Measurements from ENCODE around the gene PP2D1. TPM values are rescaled to one million over a fixed set of nuclear protein-coding genes. Genes with fewer than 3 reads are reported as not detected.

The PP2D1 gene
- total and polyA plus RNA-seq, 2 donors (not counting 3 experiments of a cell fraction or from before 2014, with no cell fraction given), result not detected

GRCh38 chr3:19945534-19945933 lies 66.5 kb downstream of the PP2D1 start:
- Histone ChIP-seq H3K79me2 (ENCODE audit: control insufficient read depth, insufficient read depth, low read length) (peaks cover 32% of the 10 kb centered on the region), H3K9me1 (replicated peaks; ENCODE audit: control insufficient read depth, extremely low read depth, insufficient read depth, low read length) (no peaks in the 10 kb centered on the region), H2AFZ (ENCODE audit: low read depth, low read length) (no peak overlapping the region), H3K36me3 (ENCODE audit: control insufficient read depth in 2 of 2, extremely low read depth in 1 of 2, insufficient read depth in 2 of 2, low read length in 2 of 2) (no peaks in the 10 kb centered on the region), H3K4me3 (replicated peaks in 1 of 3; ENCODE audit: insufficient read depth in 1 of 3, low read depth in 1 of 3, low read length in 3 of 3) (no peak overlapping the region), H4K20me1 (replicated peaks; ENCODE audit: control insufficient read depth, extremely low read depth, insufficient read depth, low read length) (no peaks in the 10 kb centered on the region), H3K9me3 (replicated peaks; ENCODE audit: control insufficient read depth, insufficient read depth, low read length) (no peaks in the 10 kb centered on the region), H3K4me1 (ENCODE audit: control insufficient read depth, extremely low read depth, insufficient read depth, low read length) (peaks cover 23% of the 10 kb centered on the region), H3K4me2 (ENCODE audit: insufficient read depth, low read length) (no peak overlapping the region), H3K9ac (replicated peaks; ENCODE audit: extremely low read depth, insufficient read depth, low read length) (no peak overlapping the region), H3K27me3 (ENCODE audit: control insufficient read depth in 2 of 2, insufficient read depth in 2 of 2, low read length in 2 of 2) (no peaks in the 10 kb centered on the region), H3K27ac (ENCODE audit: insufficient read depth, low read depth, low read length) (no peak overlapping the region)
- no TSS peak for BruUV-seq (replicated peaks)
- CTCF ChIA-PET, result no interaction called here
- POLR2A ChIA-PET, result no interaction called here
- no peak for DNase-seq (ENCODE audit: low read depth, low spot score)
- intact Hi-C loops (cut with micrococcal nuclease), result loop anchor here (5.0 kb wide), 1 partner anchor 1727 kb away; no protein-coding TSS in a partner anchor
- dilution Hi-C loops (cut with MboI; ENCODE audit: extremely low pct_ligation_motif_present, low sequenced_read_pairs), result no loop called here
- TF ChIP-seq GATA2 (IDR thresholded peaks at IDR 0.05; ENCODE audit: insufficient read depth, insufficient read length, low read depth, low read length), result no peak
- TF ChIP-seq FOS (IDR thresholded peaks at IDR 0.05; ENCODE audit: borderline replicate concordance, insufficient read depth, low read length), result no peak
- TF ChIP-seq EZH2 (IDR thresholded peaks at IDR 0.05; ENCODE audit: borderline replicate concordance, low read depth, low read length, severe bottlenecking), result no peak
- no peak for TF ChIP-seq POLR2AphosphoS5 (IDR thresholded peaks at IDR 0.05; ENCODE audit: insufficient read depth, low read depth, low read length)
- no peak for TF ChIP-seq MAX (IDR thresholded peaks at IDR 0.05; ENCODE audit: insufficient read depth, insufficient read length)
- TF ChIP-seq JUN (IDR thresholded peaks at IDR 0.05; ENCODE audit: borderline replicate concordance, insufficient read depth, insufficient read length, low read depth), result no peak
- no peak for TF ChIP-seq POLR2A (IDR thresholded peaks at IDR 0.05; ENCODE audit: low read depth, low read length)
- no peak for TF ChIP-seq CTCF (IDR thresholded peaks at IDR 0.05; ENCODE audit: extremely low read depth in 1 of 2, insufficient read depth in 1 of 2, low read depth in 1 of 2, low read length in 2 of 2)
- TF ChIP-seq MYC (IDR thresholded peaks at IDR 0.05; ENCODE audit: low read depth, low read length), result no peak
- FAIRE-seq, result no peak
